Natural killer cell treated with Interleukin-12 subunit alpha and Interleukin-12 subunit beta and Interleukin-15 and Interleukin-18, amount 100 ng/mL, for 72 hours (primary cell): ENCODE measurements around the gene GSE1. TPM values are rescaled to one million over a fixed set of nuclear protein-coding genes. Genes with fewer than 3 reads are reported as not detected.

ENCODE experiments used
- ATAC-seq, 2 donors: fragments of 150-1000 bp; cut with Tn5 transposase in 1 of 2; sonication (Bioruptor Pico), chemical (Tn5 transposase) in 1 of 2; 2 replicates each; pipeline ENCODE4 v1.10.0; 2021
- DNase-seq: peaks from one replicate; pipeline ENCODE4 v3.0.0; 2022; ENCODE audit warnings: low spot score
- H3K27ac Mint-ChIP-seq, 2 donors: 1 replicate in 1 of 2; 2 replicates in 1 of 2; pipeline ENCODE4 v1.8.0; 2022; ENCODE audit warnings: mixed read lengths in 2 of 2, mild to moderate bottlenecking in 1 of 2, moderate library complexity in 1 of 2
- H3K27me3 Mint-ChIP-seq, 2 donors: 1 replicate in 1 of 2; 2 replicates in 1 of 2; pipeline ENCODE4 v1.8.0; 2022; ENCODE audit warnings: mixed read lengths in 2 of 2
- H3K36me3 Mint-ChIP-seq: one replicate; pipeline ENCODE4 v1.8.0; 2022; ENCODE audit warnings: mixed read lengths
- H3K4me1 Mint-ChIP-seq, 2 donors: 1 replicate in 1 of 2; 2 replicates in 1 of 2; pipeline ENCODE4 v1.8.0; 2022; ENCODE audit warnings: low read depth in 2 of 2, mixed read lengths in 2 of 2, mild to moderate bottlenecking in 1 of 2
- H3K4me3 Mint-ChIP-seq: one replicate; pipeline ENCODE4 v1.8.0; 2022; ENCODE audit warnings: mixed read lengths
- H3K9me3 Mint-ChIP-seq: 2 replicates; pipeline ENCODE4 v1.8.0; 2022; ENCODE audit warnings: mixed read lengths
- total RNA-seq, 2 donors: library from RNA; stranded (reverse); gene quantifications; one replicate each; pipeline ENCODE4 v1.2.3, GENCODE V29; 2022

The GSE1 gene
- 100 to 1,000 TPM in 1 of 2 donors, 10 to 100 TPM in 1; 84.9 to 146 TPM for total RNA-seq

DNA sequence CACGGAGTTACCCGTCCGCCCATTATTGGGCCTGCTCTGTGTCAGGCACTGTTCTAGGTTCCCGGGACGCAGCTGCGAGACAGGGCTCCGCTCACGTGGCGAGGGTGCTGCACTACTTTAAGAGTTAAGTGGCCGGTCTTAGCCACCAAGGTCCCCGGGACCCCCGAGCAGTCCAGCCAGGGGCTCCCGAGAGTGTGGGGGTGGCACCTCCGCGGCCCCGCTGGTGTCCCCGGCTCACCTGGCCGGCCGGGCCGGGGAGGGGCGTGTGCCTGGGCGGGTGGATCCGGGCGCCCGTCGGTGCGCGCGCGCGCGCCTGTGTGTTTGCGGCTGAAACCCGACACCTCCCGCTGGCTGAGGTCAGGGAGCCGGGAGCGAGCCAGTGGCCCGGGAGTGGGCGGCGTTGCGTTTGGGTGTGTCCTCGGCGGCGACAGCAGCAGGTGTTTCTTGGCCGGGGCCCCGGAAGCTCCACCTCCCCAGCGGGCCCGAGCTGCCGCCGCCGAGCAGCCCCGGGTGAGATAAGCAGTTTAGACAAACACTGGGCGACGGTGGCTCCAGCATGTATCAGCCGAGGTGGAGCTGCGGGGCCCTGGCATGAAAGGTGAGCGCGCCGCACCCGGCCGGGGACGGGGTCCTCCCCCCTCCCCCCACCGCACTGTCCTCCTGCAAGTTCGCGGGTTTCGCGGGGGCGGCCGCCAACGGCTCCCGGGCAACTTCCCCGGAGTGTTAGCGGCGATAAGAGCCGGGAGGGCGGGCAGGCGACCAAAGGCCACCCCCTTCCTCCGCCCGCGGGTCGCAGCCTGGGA lies at the start of gene GSE1:
TSS of gene GSE1 (plus strand) at position 522 of the 803 bp plus-strand sequence. CDS start at position 592, 70 bp downstream.
- Mint-ChIP-seq H3K9me3 (no peaks in the 10 kb centered on the region), H3K36me3 (no peaks in the 10 kb centered on the region), H3K27me3 (no peaks in the 10 kb centered on the region), H3K4me1 (peaks cover 28 to 46% of the 10 kb centered on the region in 2 donors), H3K27ac (no peak within 1 kb of the TSS), H3K4me3 (peak within 1 kb of the TSS; percentile 55)
- DNase-seq (peak; percentile 82), ATAC-seq (peak; percentile 28 to 49)

DNA sequence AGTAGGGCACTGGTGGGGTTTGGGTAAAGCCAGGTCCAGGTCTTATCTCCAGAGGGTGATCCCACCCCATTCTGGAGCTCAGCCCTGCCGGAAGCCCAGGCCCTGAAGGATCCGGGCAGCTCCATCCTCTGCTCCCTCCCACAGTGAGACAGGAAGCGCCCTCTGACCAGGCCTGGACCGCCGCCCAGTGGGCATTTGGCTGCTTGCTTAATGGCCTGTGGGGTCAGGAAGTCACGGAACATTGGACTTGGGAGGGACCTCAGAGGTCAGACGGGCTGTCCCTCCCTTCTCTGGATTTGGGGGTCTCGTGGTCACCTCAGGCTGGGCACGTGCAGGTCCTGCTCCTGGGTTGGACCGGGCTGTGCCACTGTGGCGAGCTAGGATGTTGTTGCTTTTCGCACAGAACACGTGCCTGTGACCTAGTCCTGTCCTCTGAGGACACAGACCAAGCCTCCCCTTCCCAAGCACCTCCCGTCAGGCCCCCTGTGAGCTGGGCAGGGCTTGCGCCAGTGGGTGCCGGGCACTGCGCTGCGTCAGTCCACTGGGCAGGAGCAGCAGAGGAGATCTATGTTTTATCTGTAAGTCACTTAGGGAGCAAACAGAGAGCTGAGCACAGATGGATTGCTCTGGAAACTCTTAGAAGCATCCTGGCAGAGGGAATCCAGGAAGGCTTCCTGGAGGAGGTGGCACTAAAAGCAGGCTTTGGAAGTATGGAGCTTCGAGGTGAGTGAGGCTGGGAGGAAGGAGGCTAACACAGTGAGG lies 49.4 kb upstream of the GSE1 start:
- H3K27me3 Mint-ChIP-seq, result no peaks in the 10 kb centered on the region
- H3K9me3 Mint-ChIP-seq, result no peaks in the 10 kb centered on the region
- H3K36me3 Mint-ChIP-seq, result no peaks in the 10 kb centered on the region
- peaks cover 74 to 82% of the 10 kb centered on the region in 2 donors for H3K4me1 Mint-ChIP-seq
- peak overlapping the region; percentile 76 to 99 for H3K27ac Mint-ChIP-seq
- DNase-seq (no peak), ATAC-seq (no peak)
- peak overlapping the region; percentile 65 for H3K4me3 Mint-ChIP-seq

DNA sequence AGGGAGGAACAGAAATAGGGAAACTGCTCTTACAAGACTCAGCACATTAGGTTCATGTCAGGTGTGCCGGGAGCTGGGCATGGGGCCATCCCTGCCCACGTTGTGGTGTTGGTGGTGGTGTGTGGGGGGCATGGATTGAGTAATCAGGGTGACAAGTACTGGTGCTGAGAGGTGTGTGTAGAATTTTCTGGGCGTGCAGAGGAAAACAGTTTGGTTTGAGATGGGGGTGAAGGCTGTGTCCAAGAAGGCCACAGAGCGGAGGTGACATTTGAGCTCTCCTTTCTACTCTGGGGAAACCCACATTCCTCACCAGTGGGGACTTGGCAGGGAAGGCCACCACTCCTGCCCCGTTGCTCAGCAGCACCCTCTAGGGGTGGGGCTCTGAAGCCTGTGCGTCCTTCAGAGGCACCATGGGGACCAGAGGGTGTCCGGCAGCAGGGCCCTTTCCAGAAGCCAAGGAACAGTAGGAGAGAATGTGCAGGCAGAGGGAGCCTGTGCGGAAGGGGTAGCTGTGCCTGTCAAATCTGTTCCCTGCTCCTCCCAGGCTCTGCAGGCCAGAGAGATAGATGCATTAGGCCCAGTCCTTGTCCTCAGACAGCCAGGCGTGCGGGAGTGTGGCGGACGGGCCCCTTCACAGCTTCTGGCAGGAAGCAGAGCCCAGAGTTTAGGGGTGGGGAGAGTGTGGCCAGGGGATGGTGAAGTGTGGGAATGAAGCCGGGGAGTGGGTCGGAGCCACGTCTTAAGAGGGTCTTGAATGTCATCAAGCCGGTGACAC lies 48.7 kb upstream of the GSE1 start:
- Mint-ChIP-seq H3K27me3 (no peaks in the 10 kb centered on the region), H3K9me3 (no peaks in the 10 kb centered on the region), H3K4me1 (peaks cover 73 to 82% of the 10 kb centered on the region in 2 donors), H3K27ac (peak overlapping the region; percentile 76 to 99), H3K36me3 (no peaks in the 10 kb centered on the region), H3K4me3 (peak overlapping the region; percentile 65)
- peak; percentile 48 to 58 for ATAC-seq
- DNase-seq, result no peak

DNA sequence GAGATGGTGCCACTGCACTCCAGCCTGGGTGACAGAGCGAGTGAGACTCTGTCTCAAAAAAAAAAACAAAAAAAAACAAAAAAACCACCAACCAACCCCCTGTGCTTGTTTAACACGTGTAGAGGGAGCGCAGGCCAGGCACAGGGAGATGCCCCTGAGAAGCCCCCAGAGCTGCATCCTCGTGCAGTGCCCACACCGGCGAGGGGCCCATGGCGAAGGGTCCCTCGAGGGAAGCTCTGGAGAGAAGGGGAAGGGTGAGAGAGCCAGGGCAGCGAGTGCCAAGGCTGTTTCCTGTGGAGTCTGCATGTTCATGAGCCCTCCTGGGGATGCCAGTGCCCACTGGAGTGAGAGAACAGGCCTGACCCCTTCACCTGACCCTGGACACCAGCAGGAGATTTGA lies 47.8 kb upstream of the GSE1 start:
- ATAC-seq (no peak), DNase-seq (no peak)
- Mint-ChIP-seq H3K27me3 (no peaks in the 10 kb centered on the region), H3K4me1 (peaks cover 76 to 83% of the 10 kb centered on the region in 2 donors), H3K4me3 (no peak overlapping the region), H3K27ac (peak overlapping the region in 1 of 2 donors; percentile 99), H3K36me3 (no peaks in the 10 kb centered on the region), H3K9me3 (no peaks in the 10 kb centered on the region)

DNA sequence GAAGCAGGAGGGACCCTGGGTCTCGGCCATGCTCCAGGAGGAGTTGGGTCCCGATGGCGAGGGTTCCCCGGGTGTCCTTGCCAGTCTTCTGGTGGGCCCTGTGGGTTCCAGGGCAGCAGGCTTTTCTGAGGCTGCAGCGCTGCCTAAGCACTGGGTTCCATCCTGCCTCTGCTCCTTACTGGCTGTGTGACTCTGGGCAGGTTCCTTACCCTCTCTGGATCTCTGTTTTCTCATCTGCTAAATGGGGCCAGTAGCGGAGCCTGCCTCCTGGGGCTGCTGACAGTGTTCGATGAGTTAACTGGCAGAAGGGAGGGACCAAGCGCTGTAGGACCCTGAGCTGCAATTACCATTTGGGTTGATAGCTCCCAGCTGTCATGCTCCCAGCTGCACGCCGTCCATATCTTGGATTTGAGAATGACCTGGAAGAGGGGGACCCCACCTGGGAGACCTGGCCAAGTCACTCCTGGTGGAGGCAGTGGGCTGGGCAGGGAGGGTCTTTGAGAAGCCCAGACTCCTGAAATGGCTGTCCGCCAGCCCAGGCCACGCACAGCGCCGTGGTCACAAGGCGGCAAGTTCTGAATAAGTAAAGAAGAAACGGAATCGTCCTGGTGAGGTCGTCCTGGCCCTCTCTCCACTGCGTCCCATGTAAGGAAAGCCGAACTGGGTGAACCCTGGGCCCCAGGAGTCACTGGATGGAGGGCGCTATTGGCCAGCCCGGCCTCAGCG lies 47.2 kb upstream of the GSE1 start:
- H3K27me3 Mint-ChIP-seq, result no peaks in the 10 kb centered on the region
- peak overlapping the region; percentile 97 to 99 for H3K27ac Mint-ChIP-seq
- DNase-seq (no peak), ATAC-seq (no peak)
- no peaks in the 10 kb centered on the region for H3K36me3 Mint-ChIP-seq
- H3K9me3 Mint-ChIP-seq, result no peaks in the 10 kb centered on the region
- peaks cover 79 to 85% of the 10 kb centered on the region in 2 donors for H3K4me1 Mint-ChIP-seq
- peak overlapping the region; percentile 68 for H3K4me3 Mint-ChIP-seq

DNA sequence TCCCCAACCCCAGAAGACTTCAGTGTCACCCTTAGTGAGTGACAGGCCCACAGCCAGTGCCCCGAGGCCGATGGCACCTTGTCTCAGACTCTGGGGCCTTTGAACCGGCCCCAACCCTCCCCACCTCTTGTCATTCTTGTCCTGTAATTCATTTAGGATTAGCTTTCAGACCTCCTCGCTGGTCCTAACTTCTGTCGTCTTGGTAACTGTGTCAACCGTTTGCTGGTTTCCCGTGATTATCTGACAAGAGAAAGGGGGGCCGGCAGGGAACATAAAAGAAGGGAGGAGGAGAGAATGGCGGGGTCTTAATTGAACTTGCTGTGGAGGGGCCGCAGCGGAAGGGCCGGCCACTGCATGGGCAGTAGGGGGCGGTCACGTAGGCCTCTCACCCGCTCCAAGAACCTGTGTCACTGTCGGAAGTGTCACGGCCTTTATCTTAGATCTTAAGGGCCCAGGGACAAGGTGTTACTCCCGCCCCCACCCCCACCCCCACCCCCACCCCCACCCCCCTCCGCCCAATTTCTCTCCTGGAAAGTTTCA lies 46.5 kb upstream of the GSE1 start:
- DNase-seq, result no peak
- no peak for ATAC-seq
- Mint-ChIP-seq H3K4me1 (peaks cover 81 to 91% of the 10 kb centered on the region in 2 donors), H3K4me3 (peak overlapping the region; percentile 68), H3K27ac (peak overlapping the region; percentile 97 to 99), H3K9me3 (no peaks in the 10 kb centered on the region), H3K36me3 (no peaks in the 10 kb centered on the region), H3K27me3 (no peaks in the 10 kb centered on the region)

DNA sequence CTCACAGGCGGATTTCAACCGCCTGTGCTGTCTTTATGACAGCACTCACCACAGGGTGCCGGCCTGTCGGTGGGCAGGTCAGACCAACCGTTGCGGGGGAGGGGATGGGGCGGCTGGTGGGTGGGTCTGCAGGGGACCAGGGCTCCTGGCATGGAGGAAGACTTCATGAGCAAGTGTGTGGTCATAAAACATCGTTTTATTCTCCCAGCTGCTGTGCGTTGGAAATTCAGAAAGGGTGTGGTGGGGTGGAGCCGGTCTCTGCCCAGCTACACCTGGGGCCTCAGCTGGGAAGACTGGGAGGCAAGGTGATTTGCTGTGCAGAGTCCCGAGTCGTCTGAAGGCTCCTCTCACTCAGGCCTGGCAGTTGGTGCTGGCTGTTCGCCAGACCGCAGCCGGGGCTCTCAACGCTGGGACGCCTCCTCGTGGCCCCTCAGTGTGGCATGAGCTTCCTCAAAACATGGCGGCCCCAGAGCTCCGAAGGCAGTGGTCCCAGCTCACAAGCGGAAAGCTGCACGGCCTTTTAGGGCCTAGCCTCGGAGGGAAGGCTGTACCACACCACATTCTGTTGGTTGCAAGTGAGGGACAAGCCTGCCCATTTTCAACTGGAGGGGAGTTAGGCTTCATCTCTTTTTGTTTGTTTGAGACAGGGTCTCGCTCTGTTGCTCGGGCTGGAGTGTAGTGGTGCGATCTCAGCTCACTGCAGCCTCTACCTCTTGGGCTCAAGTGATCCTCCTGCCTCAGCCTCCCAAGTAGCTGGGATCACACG lies 45.8 kb upstream of the GSE1 start:
- no peaks in the 10 kb centered on the region for H3K9me3 Mint-ChIP-seq
- H3K36me3 Mint-ChIP-seq, result no peaks in the 10 kb centered on the region
- H3K4me3 Mint-ChIP-seq, result peak overlapping the region; percentile 69
- no peaks in the 10 kb centered on the region for H3K27me3 Mint-ChIP-seq
- peak overlapping the region; percentile 97 to 99 for H3K27ac Mint-ChIP-seq
- ATAC-seq (no peak), DNase-seq (no peak)
- H3K4me1 Mint-ChIP-seq, result peaks cover 86 to 92% of the 10 kb centered on the region in 2 donors

DNA sequence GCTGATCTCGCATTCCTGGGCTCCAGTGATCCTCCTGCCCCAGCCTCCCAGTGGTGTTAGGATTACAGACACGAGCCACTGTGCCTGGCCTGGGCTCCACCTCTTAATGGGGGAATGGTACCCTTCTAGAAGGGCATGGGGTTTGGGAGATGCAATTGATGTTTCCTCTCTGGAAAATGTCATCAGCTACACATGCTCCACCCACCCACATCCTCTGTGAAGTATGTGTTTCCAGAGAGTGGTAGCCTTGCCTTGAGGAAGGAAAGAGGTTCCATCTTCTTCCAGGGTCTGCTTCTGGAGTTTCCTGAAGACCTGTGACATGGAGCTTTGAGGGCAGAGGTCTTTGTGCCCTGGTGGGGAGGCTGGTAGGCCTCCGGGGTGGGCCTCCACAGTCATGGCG lies 45.2 kb upstream of the GSE1 start:
- Mint-ChIP-seq H3K27me3 (no peaks in the 10 kb centered on the region), H3K4me1 (peaks cover 83 to 88% of the 10 kb centered on the region in 2 donors), H3K36me3 (no peaks in the 10 kb centered on the region), H3K27ac (peak overlapping the region; percentile 97 to 99), H3K4me3 (peak overlapping the region; percentile 69), H3K9me3 (no peaks in the 10 kb centered on the region)
- DNase-seq, result no peak
- no peak for ATAC-seq

DNA sequence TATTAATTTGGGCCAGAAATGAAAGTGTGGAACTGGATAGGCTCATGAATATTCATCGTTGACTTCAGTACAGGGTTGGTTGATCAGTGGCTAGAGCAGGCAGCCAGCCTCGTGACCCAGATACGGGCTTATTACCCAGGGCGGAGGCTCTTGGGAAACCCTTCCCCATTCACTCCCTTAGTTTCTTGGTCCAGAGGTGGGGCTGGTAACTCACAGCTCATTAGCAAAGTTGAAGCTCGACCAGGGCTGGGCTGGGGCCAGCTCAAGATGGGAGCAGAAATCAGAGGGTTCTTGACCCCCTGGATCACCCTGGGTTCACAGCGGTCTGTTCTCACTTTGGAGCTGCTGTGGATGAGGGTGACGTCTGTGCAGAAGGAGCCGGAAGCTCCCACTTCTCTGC lies 44.6 kb upstream of the GSE1 start:
- Mint-ChIP-seq H3K27ac (peak overlapping the region; percentile 97 to 99), H3K27me3 (no peaks in the 10 kb centered on the region), H3K36me3 (no peaks in the 10 kb centered on the region), H3K4me3 (peak overlapping the region; percentile 69), H3K4me1 (peaks cover 85 to 87% of the 10 kb centered on the region in 2 donors), H3K9me3 (no peaks in the 10 kb centered on the region)
- ATAC-seq (no peak), DNase-seq (no peak)

DNA sequence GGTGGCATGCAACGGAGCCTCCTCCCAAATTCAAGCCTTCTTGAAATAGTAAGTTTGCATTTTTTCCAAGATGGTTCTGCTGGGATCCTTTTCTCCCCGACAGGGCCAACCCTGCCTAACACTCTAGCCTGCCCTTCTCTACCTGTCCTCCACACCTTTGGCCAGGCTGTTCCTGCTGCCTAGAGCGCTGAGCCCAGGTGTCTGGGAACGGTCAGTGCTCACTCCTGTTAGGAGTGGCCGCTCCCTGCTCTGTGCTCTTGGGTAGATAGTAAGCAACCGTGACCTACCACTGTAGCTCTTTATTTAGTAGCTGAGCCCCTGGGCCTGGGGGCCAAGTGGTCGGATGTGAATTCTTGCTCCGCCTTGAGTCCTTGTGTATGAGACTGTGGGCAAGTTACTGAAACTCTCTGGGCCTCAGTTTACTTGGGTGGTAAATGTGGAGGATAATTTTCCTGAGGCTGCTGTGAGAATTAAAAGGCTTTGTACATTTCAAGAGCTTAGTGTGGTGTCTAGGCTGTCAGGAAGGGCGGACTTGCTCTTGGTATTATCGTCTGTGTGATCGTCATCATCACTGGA lies 44.0 kb upstream of the GSE1 start:
- H3K4me1 Mint-ChIP-seq, result peaks cover 82 to 83% of the 10 kb centered on the region in 2 donors
- ATAC-seq (no peak), DNase-seq (no peak)
- peak overlapping the region; percentile 94 for H3K4me3 Mint-ChIP-seq
- H3K27ac Mint-ChIP-seq, result peak overlapping the region; percentile 97 to 99
- no peaks in the 10 kb centered on the region for H3K9me3 Mint-ChIP-seq
- no peaks in the 10 kb centered on the region for H3K27me3 Mint-ChIP-seq
- no peaks in the 10 kb centered on the region for H3K36me3 Mint-ChIP-seq

DNA sequence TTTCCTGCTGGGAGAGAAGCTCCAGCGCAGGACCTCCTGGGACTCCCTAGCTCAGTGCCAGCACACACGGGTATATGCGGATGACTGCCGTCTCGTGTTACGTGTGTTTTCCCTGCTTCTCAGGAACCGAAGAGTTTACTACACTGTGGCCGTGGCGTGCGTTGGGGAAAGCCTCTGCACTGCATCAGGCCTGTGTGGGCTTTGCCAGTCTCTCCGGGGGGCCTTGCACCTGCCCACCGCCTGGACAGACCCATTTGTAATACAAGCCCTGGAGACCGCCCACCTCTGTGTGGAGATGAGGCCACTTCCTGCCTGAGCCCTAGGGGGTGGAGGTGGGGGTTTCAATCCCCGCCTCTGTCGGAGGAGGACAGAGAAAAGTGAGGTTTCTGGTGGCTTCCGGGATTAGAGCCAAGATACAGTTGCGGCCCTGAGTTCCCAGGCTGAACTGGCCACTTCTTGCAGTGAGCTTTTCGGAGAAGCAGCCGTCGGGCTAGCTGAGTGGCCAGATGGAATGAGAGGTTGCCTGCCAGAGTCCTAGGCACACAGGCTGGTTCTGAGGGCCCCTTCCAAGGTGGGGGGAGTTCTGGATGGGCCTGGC lies 43.4 kb upstream of the GSE1 start:
- ATAC-seq (peak; percentile 87 to 88), DNase-seq (peak; percentile 92)
- H3K4me3 Mint-ChIP-seq, result peak overlapping the region; percentile 94
- peaks cover 77 to 78% of the 10 kb centered on the region in 2 donors for H3K4me1 Mint-ChIP-seq
- no peaks in the 10 kb centered on the region for H3K27me3 Mint-ChIP-seq
- no peaks in the 10 kb centered on the region for H3K9me3 Mint-ChIP-seq
- peak overlapping the region; percentile 97 to 99 for H3K27ac Mint-ChIP-seq
- no peaks in the 10 kb centered on the region for H3K36me3 Mint-ChIP-seq
